OCI-LY1 (cell line): ENCODE measurements around the gene POLR3H.

Experiments used
- H2AFZ ChIP-seq: fragments of 200-600 bp; sonication (generic), shearing (Covaris generic); 2 replicates; pipeline ENCODE4 v1.6.0; 2014; ENCODE audit warnings: antibody characterized with exemption, mild to moderate bottlenecking, low read length
- H3F3A ChIP-seq: fragments of 200-600 bp; sonication (generic), shearing (Covaris generic); 2 replicates; pipeline ENCODE4 v1.6.0; 2014; ENCODE audit warnings: mild to moderate bottlenecking, antibody characterized with exemption, low read length, moderate library complexity; ENCODE audit not compliant: insufficient read depth
- H3K27ac ChIP-seq: fragments of 200-600 bp; sonication (generic); 2 replicates; pipeline ENCODE4 v1.5.1; 2014; ENCODE audit warnings: low read length, mixed run types, mild to moderate bottlenecking, low read depth; ENCODE audit not compliant: poor library complexity, severe bottlenecking
- H3K27me3 ChIP-seq: fragments of 200-600 bp; sonication (generic); 2 replicates; pipeline ENCODE4 v1.6.0; 2014; ENCODE audit warnings: antibody characterized with exemption, mild to moderate bottlenecking, low read length, moderate library complexity; ENCODE audit not compliant: insufficient read depth
- H3K36me3 ChIP-seq: fragments of 200-600 bp; sonication (generic); 2 replicates; pipeline ENCODE4 v1.6.1; 2014; ENCODE audit warnings: mild to moderate bottlenecking, antibody characterized with exemption, low read length, moderate library complexity, mixed read lengths; ENCODE audit not compliant: insufficient read depth
- H3K4me1 ChIP-seq: fragments of 200-600 bp; sonication (generic); 2 replicates; pipeline ENCODE4 v1.5.1; 2014; ENCODE audit warnings: mild to moderate bottlenecking, low read length, moderate library complexity; ENCODE audit not compliant: insufficient read depth, severe bottlenecking
- H3K4me2 ChIP-seq: fragments of 200-600 bp; sonication (generic), shearing (Covaris generic); 2 replicates; pipeline ENCODE4 v1.6.1; 2014; ENCODE audit warnings: low read length
- H3K4me3 ChIP-seq: fragments of 200-600 bp; sonication (generic); 2 replicates; pipeline ENCODE4 v1.5.1; 2014; ENCODE audit warnings: low read length, low read depth, mild to moderate bottlenecking, mixed read lengths; ENCODE audit not compliant: poor library complexity, severe bottlenecking
- H3K79me2 ChIP-seq: fragments of 200-600 bp; shearing (Covaris generic); 2 replicates; pipeline ENCODE4 v1.6.1; 2016; ENCODE audit warnings: mixed run types, low read length, mixed read lengths; ENCODE audit not compliant: insufficient read depth
- H3K9ac ChIP-seq: fragments of 200-600 bp; sonication (generic), shearing (Covaris generic); 2 replicates; pipeline ENCODE4 v1.6.1; 2014; ENCODE audit warnings: mild to moderate bottlenecking, low read length, mixed read lengths
- H3K9me2 ChIP-seq: fragments of 200-600 bp; sonication (generic), shearing (Covaris generic); 2 replicates; pipeline ENCODE4 v1.6.1; 2014; ENCODE audit warnings: low read depth, mild to moderate bottlenecking, low read length, mixed read lengths
- H3K9me3 ChIP-seq: fragments of 200-600 bp; shearing (Covaris generic); 2 replicates; pipeline ENCODE4 v1.6.1; 2014; ENCODE audit warnings: low read length, mixed read lengths
- H4K20me1 ChIP-seq: fragments of 200-600 bp; sonication (generic), shearing (Covaris generic); 2 replicates; pipeline ENCODE4 v1.6.0; 2016; ENCODE audit warnings: mild to moderate bottlenecking, low read length; ENCODE audit not compliant: insufficient read depth
- CTCF ChIP-seq: fragments of 200-600 bp; sonication (generic), shearing (Covaris generic); IDR thresholded peaks from 2 replicates; pipeline ENCODE4 v1.5.1; 2017; ENCODE audit warnings: mild to moderate bottlenecking, antibody characterized with exemption, low read length, moderate library complexity, mixed read lengths
- EZH2 ChIP-seq: fragments of 200-600 bp; sonication (generic), shearing (Covaris generic); IDR thresholded peaks from 2 replicates; pipeline ENCODE4 v1.8.0; 2017; ENCODE audit warnings: borderline replicate concordance, mixed run types, mild to moderate bottlenecking, antibody characterized with exemption, low read length, moderate library complexity, mixed read lengths

Gene POLR3H

GRCh38 chr22:41578818-41579217 lies 34.5 kb upstream of the POLR3H start:
- H3K4me2 ChIP-seq: no peak overlapping the region
- no peaks in the 10 kb centered on the region for H3K4me1 ChIP-seq
- no peaks in the 10 kb centered on the region for H3K27me3 ChIP-seq
- no peaks in the 10 kb centered on the region for H3K9me2 ChIP-seq
- H3K36me3 ChIP-seq: peaks cover 23% of the 10 kb centered on the region
- H3K9ac ChIP-seq: no peak overlapping the region
- H3K27ac ChIP-seq: no peak overlapping the region
- no peaks in the 10 kb centered on the region for H4K20me1 ChIP-seq
- no peak for TF ChIP-seq CTCF
- no peak for TF ChIP-seq EZH2
- H3K79me2 ChIP-seq: no peaks in the 10 kb centered on the region
- no peaks in the 10 kb centered on the region for H3F3A ChIP-seq
- H3K4me3 ChIP-seq: no peak overlapping the region
- no peaks in the 10 kb centered on the region for H3K9me3 ChIP-seq
- no peak overlapping the region for H2AFZ ChIP-seq

GRCh38 chr22:41578114-41578513 lies 33.8 kb upstream of the POLR3H start:
- no peaks in the 10 kb centered on the region for H3K9me2 ChIP-seq
- H3K9me3 ChIP-seq: no peaks in the 10 kb centered on the region
- TF ChIP-seq CTCF (no peak), EZH2 (no peak)
- H3K27me3 ChIP-seq: no peaks in the 10 kb centered on the region
- no peaks in the 10 kb centered on the region for H3F3A ChIP-seq
- H4K20me1 ChIP-seq: no peaks in the 10 kb centered on the region
- H3K79me2 ChIP-seq: no peaks in the 10 kb centered on the region
- H3K4me1 ChIP-seq: no peaks in the 10 kb centered on the region
- H2AFZ ChIP-seq: no peak overlapping the region
- no peak overlapping the region for H3K4me3 ChIP-seq
- no peak overlapping the region for H3K27ac ChIP-seq
- no peak overlapping the region for H3K4me2 ChIP-seq
- peaks cover 16% of the 10 kb centered on the region for H3K36me3 ChIP-seq
- no peak overlapping the region for H3K9ac ChIP-seq

- Histone ChIP-seq H3K36me3 (peaks cover 9% of the 10 kb centered on the region; the same call in 1 of the 2 replicates), H3K9me3 (no peaks in the 10 kb centered on the region), H3K79me2 (no peaks in the 10 kb centered on the region), H4K20me1 (no peaks in the 10 kb centered on the region), H3F3A (no peaks in the 10 kb centered on the region), H3K9me2 (no peaks in the 10 kb centered on the region), H3K27me3 (no peaks in the 10 kb centered on the region), H3K4me1 (no peaks in the 10 kb centered on the region), H2AFZ (no peak overlapping the region), H3K4me2 (no peak overlapping the region), H3K9ac (no peak overlapping the region), H3K27ac (no peak overlapping the region), H3K4me3 (no peak overlapping the region)
- TF ChIP-seq EZH2 (no peak), CTCF (peak; percentile 89)
Observed at GRCh38 chr22:41576877-41577276, 32.6 kb upstream of the POLR3H start.
